Nephron progenitor cell (in vitro differentiated cells): ENCODE data around the gene LPAR3.
A peak's percentile ranks its signal among the peaks of the same experiment; 100 is the strongest.

Experiments used
- DNase-seq: peaks from one replicate; pipeline ENCODE4 v3.0.0; 2021
- H3K27ac Mint-ChIP-seq: 2 replicates; pipeline ENCODE4 v1.8.0; 2021; ENCODE audit warnings: mild to moderate bottlenecking, moderate library complexity, mixed read lengths
- H3K27me3 Mint-ChIP-seq: 2 replicates; pipeline ENCODE4 v1.8.0; 2021; ENCODE audit warnings: mild to moderate bottlenecking, low read depth, mixed read lengths; ENCODE audit not compliant: poor library complexity
- H3K36me3 Mint-ChIP-seq: 2 replicates; pipeline ENCODE4 v1.8.0; 2021; ENCODE audit warnings: low read depth, mixed read lengths
- H3K4me1 Mint-ChIP-seq: 2 replicates; pipeline ENCODE4 v1.8.0; 2021; ENCODE audit warnings: mixed read lengths
- H3K4me3 Mint-ChIP-seq: 2 replicates; pipeline ENCODE4 v1.8.0; 2021; ENCODE audit warnings: mild to moderate bottlenecking, moderate library complexity, mixed read lengths
- H3K9me3 Mint-ChIP-seq: 2 replicates; pipeline ENCODE4 v1.8.0; 2021; ENCODE audit warnings: mild to moderate bottlenecking, moderate library complexity, mixed read lengths
- TF ChIP-seq, protein P1 (sequence below): fragments of 200-600 bp; sonication (generic); IDR thresholded peaks from 2 replicates; pipeline ENCODE4 v1.5.0; 2021; ENCODE audit warnings: antibody characterized with exemption

LPAR3 gene

DNA sequence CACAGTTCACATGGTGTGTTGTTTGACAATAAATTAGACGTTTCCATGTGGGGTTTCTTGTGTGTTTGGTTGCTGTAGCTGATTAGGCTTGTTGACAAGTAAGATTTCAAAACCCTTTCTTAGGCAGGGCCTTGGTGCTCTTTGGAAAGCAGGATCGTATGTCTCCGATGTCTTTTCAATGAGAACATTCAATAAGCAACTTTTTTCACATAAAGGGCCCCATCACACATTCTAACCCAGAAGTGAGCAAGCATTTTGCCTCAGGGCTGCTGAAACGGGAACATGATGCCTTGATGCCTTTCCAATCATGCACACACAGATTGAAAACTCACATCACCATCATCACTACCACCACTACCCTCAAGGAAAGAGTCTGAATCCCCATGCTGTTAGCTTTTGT lies 33.1 kb downstream of the LPAR3 start:
- Mint-ChIP-seq H3K4me1 (peaks cover 35% of the 10 kb centered on the region), H3K36me3 (no peaks in the 10 kb centered on the region), H3K9me3 (no peaks in the 10 kb centered on the region)

DNA sequence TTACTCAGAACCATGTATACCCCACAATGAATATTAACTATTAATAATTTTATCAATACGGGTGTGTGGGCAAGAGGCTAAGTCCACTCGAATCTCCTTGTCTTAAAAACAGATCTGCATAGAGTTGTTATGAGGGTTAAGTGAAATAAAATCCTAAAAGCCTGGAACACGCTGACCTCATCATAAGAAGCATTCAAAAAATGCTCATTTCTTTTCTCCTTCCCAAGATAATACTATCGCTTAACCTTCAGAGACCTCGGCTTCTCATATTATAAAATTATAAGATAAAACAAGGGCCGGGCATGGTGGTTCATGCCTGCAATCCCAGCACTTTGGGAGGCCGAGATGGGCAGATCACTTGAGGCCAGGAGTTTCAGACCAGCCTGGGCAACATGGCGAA lies 35.1 kb downstream of the LPAR3 start:
- H3K9me3 Mint-ChIP-seq = no peaks in the 10 kb centered on the region
- H3K36me3 Mint-ChIP-seq = no peaks in the 10 kb centered on the region
- TF ChIP-seq, protein P1, sequence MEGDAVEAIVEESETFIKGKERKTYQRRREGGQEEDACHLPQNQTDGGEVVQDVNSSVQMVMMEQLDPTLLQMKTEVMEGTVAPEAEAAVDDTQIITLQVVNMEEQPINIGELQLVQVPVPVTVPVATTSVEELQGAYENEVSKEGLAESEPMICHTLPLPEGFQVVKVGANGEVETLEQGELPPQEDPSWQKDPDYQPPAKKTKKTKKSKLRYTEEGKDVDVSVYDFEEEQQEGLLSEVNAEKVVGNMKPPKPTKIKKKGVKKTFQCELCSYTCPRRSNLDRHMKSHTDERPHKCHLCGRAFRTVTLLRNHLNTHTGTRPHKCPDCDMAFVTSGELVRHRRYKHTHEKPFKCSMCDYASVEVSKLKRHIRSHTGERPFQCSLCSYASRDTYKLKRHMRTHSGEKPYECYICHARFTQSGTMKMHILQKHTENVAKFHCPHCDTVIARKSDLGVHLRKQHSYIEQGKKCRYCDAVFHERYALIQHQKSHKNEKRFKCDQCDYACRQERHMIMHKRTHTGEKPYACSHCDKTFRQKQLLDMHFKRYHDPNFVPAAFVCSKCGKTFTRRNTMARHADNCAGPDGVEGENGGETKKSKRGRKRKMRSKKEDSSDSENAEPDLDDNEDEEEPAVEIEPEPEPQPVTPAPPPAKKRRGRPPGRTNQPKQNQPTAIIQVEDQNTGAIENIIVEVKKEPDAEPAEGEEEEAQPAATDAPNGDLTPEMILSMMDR = no peak
- no peak overlapping the region for H3K4me3 Mint-ChIP-seq
- peaks cover 55% of the 10 kb centered on the region for H3K4me1 Mint-ChIP-seq
- no peak for DNase-seq
- H3K27ac Mint-ChIP-seq = no peak overlapping the region
- H3K27me3 Mint-ChIP-seq = no peaks in the 10 kb centered on the region

More for the DNA sequence above, 33.1 kb downstream of the LPAR3 start:
- H3K27ac Mint-ChIP-seq = no peak overlapping the region
- DNase-seq = no peak
- no peak overlapping the region for H3K4me3 Mint-ChIP-seq
- TF ChIP-seq, protein P1 = no peak
- H3K27me3 Mint-ChIP-seq = no peaks in the 10 kb centered on the region

DNA sequence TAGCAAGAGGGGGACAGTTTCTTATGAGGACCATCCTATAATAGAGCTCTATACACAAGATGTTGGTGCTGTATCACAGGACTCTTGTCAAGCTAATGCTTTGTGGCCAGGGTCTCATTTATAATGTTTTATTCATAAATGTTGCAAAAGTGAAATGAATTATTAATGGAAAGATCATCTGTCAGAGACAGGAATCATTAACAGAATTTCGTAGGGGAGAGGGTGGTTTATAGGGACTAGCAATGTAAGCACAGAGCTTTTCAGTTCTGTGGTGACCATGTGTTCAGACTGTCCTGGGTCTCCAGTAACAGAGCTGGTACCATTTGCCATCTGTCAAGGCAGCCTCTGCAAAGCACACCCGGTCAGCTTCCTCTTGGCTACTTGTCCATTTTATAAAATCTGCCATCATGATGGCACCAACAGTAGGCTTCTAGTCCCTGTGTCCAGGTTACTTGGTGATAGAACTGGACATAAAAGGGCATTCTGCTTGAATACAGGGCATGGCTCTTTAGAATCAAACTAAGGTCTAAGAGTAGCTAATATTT lies 36.2 kb downstream of the LPAR3 start:
- Mint-ChIP-seq H3K4me1 (peaks cover 57% of the 10 kb centered on the region), H3K36me3 (no peaks in the 10 kb centered on the region), H3K9me3 (no peaks in the 10 kb centered on the region), H3K4me3 (no peak overlapping the region), H3K27me3 (peaks cover 4% of the 10 kb centered on the region), H3K27ac (no peak overlapping the region)
- TF ChIP-seq, protein P1 = no peak
- no peak for DNase-seq

DNA sequence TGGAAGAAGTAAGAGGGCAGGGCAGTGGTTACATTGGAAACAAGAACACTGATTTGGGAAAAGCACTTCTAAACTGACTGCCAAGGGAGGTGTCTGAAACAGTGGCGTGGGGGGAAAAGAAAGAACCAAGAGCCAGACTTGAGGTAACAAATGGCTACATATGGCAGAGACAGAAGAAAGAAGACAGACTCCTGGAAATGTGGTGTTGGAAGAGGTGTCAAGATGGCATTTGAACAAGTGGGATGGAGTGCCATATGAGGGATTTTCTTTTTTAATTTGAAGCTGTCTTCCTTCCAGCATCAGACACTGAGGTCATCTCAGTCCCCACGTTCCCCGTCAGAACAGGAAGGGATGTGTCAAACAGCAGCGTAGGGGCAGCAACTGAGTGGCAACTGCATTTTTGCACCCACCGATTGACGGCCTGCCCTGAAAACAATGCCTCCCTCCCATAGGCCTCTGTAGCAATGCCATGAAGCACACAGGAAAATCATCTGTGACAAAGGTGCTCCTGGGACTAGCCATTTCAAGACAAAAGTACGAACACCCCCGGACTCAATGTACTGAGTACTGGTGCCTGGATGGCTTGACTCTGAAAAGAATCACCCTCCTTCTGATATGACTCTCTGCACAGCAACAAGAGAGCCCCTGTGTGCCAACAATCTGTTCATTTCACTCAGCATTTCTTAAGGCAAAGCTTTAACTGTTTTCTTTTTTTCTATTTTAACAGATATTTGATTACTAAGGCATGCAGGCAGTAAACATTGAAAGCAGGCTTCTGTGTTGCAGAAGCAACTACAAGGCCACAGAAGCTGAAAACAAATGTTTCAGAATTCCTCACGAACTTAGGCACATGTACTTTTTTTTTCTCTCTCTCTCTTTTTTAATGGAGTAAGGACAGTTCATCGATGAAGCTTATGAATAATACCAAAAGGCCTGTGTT lies 37.0 kb downstream of the LPAR3 start:
- no peaks in the 10 kb centered on the region for H3K36me3 Mint-ChIP-seq

DNA sequence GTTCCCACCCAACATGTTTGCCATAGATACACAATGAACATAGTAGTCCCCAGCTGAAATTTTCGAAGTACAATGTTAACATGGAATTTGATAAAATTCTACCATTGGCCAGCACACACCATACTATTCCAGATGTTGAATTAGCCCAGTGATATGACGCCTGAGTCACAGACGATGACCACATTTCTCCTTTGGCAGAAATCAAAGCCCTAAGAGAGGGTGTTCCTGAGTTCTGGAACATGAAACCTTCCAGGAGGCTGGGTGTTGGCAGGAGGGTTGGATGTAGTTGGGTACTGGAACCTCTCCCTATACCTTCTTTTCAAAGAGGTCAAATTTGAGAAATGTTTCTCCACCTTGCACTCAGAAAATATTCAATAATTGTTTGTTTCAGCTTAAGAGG lies 37.8 kb downstream of the LPAR3 start:
- Mint-ChIP-seq H3K9me3 (no peaks in the 10 kb centered on the region), H3K4me1 (peaks cover 57% of the 10 kb centered on the region), H3K27me3 (peaks cover 4% of the 10 kb centered on the region), H3K36me3 (no peaks in the 10 kb centered on the region), H3K4me3 (no peak overlapping the region), H3K27ac (peak overlapping the region; percentile 19)
- TF ChIP-seq, protein P1 = no peak
- DNase-seq = no peak

More for the DNA sequence above, 37.0 kb downstream of the LPAR3 start:
- peaks cover 57% of the 10 kb centered on the region for H3K4me1 Mint-ChIP-seq
- DNase-seq = no peak
- peaks cover 4% of the 10 kb centered on the region for H3K27me3 Mint-ChIP-seq
- no peaks in the 10 kb centered on the region for H3K9me3 Mint-ChIP-seq
- TF ChIP-seq, protein P1 = no peak
- no peak overlapping the region for H3K27ac Mint-ChIP-seq
- H3K4me3 Mint-ChIP-seq = no peak overlapping the region
